ENCODE data around the gene CNPY1.

CNPY1 gene

DNA sequence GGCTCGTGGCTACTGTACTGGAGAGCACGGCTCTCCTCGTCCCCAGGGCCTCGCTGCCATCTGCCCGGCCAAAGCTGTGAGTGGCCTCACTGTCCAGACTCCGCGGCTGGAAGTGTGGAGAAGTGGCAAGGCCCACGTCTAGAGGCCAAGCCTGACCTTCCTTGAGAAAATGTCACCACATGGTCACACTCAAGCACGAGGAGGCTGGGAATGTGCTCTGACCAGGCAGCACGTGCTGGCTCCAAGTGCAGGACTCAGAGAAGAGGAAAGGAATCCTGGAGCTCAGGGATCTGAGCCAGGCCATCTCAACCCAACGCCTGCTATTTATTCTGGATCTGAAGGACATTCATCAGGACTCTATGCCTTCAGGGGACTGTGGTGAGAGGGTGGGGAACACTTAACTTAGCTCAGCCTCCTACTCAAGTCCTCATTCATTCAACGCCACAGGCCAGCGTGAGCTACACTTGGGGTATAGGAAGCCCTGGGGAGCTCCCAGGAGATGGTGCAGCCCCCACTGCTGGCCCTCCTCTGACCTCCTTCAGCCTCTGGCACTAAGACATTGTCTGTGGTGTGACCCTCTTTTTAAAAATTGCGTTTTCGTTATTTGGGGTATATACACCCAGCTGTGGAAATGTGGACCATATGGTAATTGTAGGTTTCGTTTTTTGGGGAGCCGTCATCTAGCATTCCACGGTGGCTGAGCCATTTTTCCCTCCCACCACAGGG, 59.4 kb downstream of the CNPY1 start:
- DNase-seq: no peak

DNA sequence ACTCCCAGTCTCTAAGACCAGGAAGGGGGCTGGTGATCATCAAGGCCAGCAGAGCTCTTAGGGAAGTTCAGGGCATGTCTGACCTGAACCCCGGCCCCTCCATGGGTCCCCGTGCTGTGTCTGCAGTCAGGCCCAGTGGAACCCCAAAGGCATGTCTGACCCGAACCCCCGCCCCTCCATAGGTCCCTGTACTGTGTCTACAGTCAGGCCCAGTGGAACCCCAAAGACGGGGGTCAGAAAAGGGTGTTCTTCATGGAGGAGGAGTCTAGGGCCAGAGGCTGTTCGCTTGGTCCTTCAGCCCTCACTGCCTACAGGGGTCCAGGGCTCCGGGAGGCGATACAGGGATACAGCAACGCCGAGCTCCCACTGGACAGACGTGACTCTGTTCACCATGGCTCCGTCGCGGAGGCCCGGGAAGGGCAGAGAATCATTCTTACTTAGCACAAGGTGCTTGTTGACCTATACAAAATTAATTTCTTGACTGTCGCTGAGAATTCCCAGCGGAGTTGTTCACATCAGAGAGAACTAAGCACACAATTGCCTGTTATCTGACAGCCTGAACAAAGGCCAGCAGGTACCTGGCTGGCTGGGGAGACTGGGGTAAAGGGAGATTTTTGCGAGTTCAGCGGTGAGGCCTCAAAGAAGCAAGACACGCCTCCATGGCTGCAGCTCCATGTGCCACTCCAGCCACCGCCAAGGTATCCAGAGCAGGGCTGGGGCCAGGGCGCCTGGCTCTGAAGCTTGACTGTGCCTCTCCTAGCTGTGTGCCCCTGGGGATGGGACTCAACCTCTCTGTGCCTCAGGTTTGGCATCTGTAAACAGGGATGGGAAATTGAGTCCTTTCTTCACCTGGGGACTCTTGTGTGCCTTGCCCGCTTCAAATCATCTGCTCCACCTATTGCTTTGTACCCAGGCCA, 61.6 kb downstream of the CNPY1 start:
- no peak for DNase-seq

DNA sequence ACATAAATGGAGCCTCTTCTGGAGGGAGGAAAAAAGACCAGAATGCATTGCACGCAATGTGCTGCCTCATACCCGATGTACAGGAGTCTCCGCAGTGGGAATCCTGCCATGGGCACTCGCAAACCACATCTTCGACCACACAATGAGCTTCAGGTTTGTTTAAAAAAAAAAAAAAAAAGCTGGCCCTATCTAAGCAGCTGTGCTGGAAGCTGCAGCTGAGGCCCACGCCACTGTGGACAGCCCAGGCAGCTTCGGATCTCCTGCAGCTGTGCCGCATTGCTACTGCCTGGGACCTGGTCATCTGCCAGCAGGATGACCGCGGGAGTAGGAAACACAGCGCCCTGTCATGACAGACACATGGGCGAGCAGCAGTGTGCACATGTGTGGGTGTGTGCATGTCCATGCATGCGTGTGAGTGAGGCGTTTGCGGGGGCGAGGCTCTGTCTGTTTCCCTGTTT, 62.5 kb downstream of the CNPY1 start:
- no peak for DNase-seq

DNA sequence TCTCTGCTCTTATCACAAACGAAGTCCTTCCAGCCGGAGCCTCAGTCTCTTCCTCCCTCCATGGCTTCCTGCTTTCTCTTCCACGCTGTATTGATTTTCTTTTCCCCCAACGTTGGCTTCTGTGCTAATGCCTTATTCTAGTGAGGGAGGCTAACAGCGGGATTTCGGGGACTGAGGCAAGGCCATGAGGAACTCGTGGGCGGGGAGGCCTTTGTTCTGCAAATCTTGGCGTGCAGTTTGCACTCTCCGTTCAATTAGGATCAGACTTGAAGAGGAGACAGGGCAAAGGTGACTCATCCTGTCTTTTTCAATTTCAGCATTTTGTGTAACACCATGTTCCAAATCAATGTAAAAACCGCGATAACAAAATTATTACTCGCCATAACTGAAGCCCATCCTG, 63.1 kb downstream of the CNPY1 start:
- DNase-seq: no peak

DNA sequence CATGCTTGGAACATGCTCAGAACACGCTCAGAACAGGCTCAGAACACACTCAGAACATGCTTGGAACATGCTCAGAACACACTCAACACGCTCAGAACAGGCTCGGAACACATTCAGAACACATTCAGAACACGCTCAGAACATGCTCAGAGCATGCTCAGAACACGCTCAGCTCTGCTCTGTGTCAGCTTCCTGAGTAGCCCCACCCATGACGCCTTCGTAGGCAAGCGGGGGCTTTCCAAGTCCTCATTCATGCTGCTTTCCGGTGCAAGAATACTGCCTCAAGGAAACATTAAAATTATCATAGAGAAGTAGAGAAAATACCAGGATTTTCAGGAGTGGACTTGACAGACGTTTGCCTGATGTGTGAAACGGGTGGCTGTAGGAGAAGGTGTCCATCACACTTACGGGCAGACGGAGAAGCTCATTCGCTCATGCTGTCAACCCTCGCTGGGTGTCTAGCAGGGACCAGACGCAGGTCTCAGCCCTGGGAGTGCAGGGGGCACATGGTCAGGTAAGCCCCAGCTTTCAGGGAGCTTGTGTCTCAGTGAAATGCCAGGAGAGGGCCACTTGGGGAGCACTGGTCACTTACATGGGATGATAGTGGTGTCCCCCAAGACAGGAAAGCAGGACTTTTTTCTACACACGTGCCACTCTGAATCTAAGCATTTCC, 63.7 kb downstream of the CNPY1 start:
- no peak for DNase-seq

DNA sequence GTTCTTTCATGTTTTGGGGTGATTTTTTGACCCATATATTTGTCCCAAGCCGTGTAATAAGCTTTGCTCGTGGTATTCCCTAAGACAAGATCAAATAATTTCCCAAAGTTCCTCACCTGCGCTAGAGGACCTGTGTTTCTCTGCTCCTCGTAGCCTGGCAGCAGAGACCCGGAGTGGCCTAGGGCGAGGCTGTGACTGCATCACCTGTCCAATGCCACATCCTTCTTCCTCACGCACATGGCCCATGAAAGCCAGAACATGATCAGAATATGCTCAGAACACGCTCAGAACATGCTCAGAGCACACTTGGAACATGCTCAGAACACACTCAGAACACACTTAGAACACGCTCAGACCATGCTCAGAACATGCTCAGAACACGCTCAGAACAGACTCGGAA, 64.6 kb downstream of the CNPY1 start:
- DNase-seq: no peak

DNA sequence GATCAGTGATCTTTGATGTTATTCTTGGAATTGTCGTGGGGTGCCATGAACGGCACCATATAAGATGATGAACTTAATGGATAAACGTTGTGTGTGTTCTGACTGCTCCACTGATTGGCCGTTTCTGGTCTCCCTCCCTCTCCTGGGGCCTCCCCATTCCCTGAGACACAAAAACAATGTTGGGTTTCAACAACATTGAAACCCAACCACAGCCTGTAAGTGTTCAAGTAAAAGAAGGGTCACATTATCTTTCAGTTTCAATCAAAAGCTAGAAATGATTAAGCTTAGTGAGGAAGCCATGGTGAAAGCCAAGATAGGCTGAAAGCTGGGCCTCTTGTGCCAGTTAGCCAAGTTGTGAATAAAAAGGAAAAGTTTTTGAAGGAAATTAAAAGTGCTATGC, 68.9 kb downstream of the CNPY1 start:
- no peak for DNase-seq

DNA sequence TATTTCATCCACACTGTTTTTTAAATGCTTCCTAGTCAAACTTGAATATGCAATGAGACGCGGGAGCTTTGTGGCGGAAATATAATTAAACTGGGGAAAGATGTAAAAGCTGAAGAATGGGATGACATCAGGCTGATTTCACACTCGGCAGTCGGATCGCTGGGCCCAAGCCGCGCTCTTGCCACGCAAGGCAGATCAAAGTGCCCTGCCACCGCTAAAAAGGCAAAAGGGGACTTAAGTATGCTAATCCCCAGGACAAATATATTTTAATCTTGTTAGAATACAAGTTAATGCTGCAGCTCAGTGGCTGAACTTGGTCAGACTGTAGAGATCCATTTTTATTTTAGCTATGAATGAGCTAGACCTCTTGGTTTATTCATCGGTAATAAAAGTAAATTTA, 74.6 kb downstream of the CNPY1 start:
- DNase-seq: no peak

DNA sequence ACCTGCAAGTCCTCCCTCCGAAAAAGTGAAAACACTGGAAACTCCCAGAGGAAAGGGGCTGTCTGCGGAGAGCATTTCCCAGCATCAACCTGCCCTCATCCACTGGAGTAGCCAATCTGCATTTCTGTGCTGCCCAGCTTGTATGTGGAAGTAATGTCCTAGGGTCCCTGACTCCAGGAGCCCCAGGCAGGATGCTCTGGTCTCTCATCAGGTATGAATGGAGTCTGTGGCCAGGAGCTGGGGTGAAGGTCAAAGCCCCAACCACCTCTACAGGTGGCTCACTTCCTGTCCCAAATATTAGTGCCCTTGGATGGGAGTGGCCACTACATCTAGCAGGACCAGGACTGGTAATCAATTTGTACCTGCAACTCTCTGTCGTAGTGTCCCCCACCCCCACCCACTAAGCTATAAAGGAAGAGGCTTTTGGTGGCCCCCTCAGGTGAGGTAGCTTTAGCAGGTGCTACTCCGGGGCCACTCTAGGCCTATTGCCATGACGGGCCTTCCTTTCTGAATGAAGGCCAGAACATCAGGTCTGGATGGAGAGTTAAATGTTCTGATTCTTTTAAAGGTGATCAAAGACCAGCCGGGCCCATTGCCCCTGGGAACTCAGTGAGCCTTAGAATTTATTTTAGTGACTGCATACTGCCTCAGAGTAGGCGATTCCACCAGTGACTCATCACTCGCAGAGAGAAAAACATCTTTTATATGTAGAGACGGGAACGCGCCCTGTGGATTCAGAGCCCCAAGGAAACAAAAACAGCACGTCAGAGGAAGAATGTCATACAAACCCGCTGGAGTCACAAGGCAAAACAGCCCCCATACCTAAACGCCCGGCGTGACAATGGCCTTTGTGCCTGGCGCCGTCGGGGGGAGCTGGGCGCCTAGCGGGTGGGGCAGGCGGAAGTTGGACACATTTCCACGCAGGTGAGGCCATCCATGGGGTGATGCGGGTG, 75.4 kb downstream of the CNPY1 start:
- DNase-seq: no peak

DNA sequence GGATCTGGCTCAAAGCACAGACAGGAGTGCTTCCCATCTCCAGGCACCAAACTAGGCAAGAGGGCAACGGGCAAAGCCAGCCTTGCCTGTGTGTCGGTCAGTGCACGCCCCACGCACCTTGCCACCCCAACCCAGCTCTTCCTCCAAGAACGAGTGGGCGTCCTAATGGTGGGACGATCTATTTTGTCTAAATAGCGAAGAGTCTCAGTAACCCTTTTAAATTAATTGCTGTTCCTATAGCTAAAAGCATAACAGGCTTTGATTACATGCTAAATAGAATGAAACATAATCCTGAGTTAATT, 76.2 kb downstream of the CNPY1 start:
- no peak for DNase-seq

DNA sequence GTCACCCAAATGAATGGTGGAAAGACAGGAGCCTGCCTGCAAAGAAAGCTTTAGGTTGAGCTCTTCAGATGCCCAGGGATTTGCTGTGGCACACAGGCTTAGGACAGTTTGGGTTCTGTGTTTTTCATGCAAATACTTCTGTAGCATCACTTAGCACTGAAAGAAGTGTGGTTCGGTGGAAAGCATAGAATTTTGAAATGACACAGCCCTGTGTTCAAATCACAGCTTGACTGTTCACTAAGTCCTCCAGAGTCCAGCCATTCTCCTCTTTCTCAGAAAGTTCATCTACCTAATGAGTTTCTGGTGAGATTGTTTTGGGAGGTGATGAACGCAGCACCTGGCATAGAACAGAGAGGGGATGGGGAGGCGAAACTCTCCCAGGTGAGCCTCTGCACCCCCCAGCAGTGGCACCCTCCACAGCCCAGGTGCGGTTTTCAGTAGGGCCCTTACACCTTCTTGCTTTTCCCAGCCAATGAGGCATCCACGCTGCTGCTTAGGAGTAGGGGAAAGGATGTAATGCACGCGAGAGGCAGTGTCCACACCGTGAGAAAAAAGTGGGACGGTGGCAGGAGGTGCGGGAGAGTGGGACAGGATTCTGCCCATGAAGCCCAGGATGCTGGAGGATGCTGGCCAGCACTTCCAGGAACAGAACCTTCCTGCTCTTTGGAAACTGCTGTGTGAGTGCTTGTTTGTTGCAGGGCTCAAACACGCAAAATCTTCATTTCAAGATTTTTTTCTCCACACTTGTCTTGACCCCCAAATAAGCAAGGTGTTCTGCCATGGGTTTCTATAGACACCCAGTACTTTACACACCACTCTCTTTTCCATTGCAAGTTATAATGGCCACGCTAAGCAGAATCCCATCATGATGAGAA, 76.8 kb downstream of the CNPY1 start:
- DNase-seq: no peak

DNA sequence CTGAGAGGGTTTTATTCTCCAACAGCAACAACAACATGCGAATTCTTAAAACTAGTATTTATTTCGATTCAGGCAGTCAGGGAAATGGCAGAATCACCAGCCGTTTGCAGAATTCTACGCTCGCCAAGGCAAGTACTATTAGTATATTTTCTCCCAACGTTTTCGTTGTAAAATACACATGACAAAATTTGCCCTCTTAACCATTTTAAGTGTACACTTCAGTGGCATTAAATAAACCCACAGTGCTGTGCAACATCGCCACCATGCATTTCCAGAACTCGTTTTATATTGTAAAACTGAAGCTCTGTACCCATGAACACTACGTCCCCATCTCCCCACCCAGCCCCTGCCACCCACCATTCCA, 77.6 kb downstream of the CNPY1 start:
- no peak for DNase-seq

DNA sequence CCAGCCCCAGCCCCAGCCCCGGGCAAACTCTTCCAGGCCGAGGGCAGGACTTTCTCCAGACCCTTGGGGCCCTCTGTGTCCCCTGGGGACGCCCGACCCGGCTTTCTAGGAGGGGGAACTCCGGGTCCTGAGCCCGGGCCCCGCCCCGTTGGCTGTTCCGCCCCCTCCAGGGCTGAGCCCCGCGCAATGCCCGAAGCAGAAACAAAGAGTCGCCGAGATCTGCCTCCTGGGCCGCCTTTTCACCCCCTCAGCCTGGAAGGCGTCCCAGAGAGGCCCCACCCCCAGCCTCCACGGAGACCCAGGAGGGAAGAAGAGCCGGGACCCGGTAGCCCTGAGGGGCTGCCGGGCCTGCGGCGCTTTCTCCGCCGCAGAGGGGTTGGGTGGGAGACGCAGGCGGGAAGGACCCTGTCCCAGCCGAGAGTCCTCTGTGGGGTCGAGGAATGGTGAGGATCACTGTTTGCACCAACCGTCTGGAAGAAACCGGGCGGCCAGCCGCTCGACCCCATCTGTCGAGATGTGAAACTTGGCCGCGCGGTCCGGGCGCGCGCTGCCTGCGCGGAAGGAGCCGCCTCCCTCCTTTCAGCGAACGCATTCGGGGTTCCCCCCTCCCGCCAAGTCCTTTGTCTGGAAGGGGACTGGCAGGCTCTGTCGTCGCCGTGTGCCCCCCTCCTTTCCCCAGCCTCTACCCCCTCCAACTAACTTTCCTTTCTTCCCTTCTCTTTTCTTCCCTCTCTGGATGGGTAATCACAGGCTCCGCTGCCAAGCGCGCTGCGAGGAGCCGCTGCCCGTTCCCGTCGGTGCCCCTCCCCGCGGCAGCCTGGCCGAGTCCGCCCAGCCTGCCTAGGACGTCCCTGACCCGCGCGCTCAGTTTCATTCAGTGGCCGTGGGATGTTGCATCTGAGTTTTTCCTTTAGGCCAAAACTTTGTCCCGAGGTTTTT, 78.2 kb downstream of the CNPY1 start:
- DNase-seq: no peak

DNA sequence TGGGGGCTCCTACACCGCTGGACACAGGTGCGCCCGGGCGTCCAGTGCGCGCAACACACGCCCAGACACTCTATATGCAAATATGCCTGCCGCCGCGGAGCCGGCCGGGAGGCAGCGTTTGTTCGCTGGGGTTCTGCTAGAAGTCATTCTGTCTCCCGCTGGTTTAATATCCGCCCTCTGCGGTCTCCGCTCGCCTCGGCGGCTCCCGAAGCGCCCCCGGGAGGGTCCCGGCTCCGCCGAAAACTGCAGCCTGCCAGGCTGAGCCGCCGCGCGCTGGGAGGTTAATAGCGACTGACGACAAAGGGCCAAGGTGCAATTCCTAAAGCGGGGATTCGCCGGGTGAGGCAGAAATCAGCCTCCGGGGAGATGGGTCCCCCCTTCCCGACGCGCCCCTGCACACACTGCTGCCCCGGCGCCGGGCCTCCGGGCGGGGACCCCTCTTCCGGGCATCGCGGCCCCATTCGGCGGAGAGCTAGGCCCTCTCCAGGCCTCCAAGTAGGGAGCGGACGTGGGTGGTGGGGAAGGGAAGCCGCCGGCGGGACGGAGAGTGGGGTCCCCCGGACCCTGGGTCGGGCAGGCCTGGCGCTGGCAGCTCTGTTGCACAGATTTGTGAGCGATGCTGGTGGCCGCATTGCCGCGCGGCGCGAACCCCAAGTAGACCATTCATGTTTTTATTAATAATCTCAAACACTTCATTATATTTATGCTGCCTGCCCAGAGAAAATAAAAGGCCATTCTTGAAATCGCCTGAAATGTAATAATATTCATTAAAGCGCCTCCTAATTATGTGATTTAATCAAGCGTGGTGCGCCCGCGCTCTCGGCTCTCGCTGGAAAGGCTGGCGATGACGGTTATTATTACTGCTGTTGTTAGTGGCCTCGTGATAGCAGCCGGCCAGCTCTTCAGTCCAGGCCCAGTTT, 79.3 kb downstream of the CNPY1 start:
- peak; percentile 28 for DNase-seq

DNA sequence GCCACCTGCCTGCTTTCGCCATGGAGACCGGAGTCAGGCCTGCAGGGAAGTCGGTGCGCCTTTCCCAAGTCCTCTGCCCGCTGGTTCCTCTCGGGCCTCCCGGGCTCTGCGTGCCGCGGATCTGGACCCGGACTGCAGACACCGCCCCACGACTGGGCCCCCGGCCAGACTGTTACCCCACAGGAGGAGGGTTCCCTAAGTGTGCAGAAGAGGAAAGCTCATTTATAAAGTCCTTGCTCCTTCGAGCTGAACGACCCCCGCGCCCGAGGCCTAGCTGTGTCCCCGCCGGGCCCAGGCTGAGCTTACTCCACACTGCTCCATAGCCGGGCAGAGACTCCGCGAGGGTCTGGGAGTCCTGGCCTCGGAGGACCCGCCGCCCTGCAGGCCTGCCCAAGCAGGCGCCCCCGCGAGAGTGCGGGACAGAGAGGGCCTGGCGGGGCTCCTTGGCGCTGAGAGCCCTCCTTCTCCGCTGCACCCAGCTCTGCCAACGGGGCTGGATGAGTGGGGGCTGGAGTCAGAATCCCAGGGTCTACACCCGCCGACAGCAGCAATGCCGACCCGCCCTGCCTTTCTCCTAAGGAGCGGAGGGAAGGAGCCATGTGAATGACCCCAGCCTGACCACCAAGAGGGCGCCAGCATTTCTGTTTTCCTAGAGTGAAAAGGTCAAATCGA, 80.1 kb downstream of the CNPY1 start:
- no peak for DNase-seq

DNA sequence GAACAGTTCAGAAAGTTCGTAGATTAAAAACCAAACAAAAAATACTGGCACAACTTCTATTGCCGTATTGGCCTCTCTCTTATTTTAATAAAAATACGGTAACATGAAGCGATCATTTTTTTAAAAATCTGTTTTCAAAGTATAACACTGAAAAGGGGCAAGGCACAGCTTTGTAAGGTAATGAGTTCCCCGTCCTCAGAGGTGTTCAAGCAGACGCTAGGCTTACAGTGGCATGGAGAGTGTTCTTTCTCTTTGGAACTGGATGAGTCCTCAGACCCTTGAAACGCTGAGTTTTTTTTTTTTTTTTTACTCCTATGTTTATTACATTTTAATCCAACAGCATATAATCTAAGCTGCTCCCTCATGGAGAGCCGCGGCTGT, 80.6 kb downstream of the CNPY1 start:
- DNase-seq: no peak

DNA sequence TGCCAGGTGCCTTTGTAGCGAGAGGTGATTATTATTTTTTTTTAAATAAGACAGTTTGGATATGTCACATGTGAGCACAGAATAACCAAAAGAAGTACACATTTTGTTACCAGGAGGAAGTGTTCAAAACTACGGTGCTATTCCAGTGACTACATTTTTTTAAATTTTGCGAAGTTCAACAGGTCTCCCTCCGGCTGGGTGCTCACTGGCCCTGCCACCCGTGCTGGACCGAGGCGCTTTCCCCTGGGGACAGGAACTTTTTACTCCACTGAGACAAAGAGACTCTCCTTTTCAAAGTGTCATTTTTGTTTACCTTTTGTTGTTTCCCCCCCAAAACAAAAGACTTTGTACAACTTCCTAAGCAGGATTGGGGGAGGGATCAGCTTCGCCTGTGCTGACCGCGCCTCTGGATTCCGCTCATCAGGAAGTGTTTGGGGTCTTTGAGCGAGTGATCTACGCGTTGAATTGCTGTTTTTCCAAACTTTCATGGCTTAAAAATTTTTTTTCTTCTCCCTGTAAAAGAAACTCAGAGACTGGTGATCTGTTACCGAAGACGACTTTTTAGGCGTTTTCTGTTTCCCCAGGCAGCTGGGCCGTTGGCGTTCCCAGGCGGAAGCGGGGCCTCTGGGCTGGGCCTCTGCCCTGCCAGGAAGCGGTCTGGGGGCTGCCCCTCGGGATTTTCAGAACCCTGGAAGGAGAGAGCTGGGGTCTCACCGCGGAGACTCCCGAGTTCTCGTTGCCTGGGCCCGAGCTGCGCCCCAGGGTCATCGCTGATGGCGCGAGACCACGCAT, 81.2 kb downstream of the CNPY1 start:
- no peak for DNase-seq

DNA sequence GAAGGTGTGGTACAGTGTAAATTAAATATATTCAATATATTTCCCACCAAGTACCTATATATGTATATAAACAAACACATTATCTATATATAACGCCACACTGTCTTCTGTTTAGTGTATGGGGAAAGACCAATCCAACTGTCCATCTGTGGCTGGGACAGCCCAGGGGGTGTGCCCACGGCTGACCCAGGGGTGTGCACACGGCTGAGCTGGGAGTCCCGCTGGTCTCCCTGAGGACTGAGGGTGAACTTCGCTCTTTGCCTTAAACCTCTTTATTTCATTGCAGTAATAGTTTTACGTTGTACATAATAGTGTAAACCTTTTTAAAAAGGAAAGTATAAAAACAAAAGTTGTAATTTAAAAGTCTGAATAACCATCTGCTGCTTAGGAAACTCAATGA, 82.2 kb downstream of the CNPY1 start:
- DNase-seq: no peak
